Tibial nerve (tissue), 4 donors: ENCODE measurements around the gene MAP3K20.

Experiments
- EP300 ChIP-seq, 2 donors: sonication (generic); formaldehyde crosslinking; IDR thresholded peaks; one replicate each; pipeline ENCODE4 v1.6.1; 2017; ENCODE audit warnings: antibody characterized with exemption in 2 of 2, mild to moderate bottlenecking in 1 of 2
- TF ChIP-seq, protein P1 (sequence below), 5 experiments: fragments of 200-600 bp in 3 of 5; fragments of 450-650 bp in 2 of 5; sonication (generic) in 3 of 5; IDR thresholded peaks; one replicate each; pipeline ENCODE4 v1.5.1; 2016 to 2019; ENCODE audit warnings: antibody characterized with exemption in 5 of 5, mild to moderate bottlenecking in 3 of 5, moderate library complexity in 2 of 5

- TF ChIP-seq, protein P1, sequence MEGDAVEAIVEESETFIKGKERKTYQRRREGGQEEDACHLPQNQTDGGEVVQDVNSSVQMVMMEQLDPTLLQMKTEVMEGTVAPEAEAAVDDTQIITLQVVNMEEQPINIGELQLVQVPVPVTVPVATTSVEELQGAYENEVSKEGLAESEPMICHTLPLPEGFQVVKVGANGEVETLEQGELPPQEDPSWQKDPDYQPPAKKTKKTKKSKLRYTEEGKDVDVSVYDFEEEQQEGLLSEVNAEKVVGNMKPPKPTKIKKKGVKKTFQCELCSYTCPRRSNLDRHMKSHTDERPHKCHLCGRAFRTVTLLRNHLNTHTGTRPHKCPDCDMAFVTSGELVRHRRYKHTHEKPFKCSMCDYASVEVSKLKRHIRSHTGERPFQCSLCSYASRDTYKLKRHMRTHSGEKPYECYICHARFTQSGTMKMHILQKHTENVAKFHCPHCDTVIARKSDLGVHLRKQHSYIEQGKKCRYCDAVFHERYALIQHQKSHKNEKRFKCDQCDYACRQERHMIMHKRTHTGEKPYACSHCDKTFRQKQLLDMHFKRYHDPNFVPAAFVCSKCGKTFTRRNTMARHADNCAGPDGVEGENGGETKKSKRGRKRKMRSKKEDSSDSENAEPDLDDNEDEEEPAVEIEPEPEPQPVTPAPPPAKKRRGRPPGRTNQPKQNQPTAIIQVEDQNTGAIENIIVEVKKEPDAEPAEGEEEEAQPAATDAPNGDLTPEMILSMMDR (IDR thresholded peaks at IDR 0.05), result no peak
- TF ChIP-seq EP300 (IDR thresholded peaks at IDR 0.05), result no peak
Measured at GRCh38 chr2:173099271-173099670, 23.6 kb downstream of the MAP3K20 start.
